Kidney (tissue), 14 donors: Measurements from ENCODE around the gene ZFYVE26. TPM values are rescaled to one million over a fixed set of nuclear protein-coding genes. Genes with fewer than 3 reads are reported as not detected.

Source experiments
- DNase-seq, 5 donors: peaks; one replicate each; pipeline ENCODE4 v3.0.0-alpha.2; 2013 to 2020
- FAIRE-seq: peaks from 2 replicates; lab custom pipeline; 2012; peaks lifted over from hg19 to GRCh38; lab: Jason Lieb, UNC
- H3K27ac ChIP-seq, 2 donors: one replicate each; pipeline ENCODE4 v1.7.0; 2013; ENCODE audit warnings: low read depth in 2 of 2, low read length in 2 of 2, inconsistent platforms in 1 of 2
- H3K27me3 ChIP-seq: one replicate; pipeline ENCODE4 v1.7.1; 2013; ENCODE audit warnings: low read length, inconsistent platforms; ENCODE audit not compliant: control insufficient read depth, insufficient read depth
- H3K36me3 ChIP-seq, 3 donors: one replicate each; pipeline versions ENCODE4 v1.7.0 to v1.7.1; 2013; ENCODE audit warnings: low read length in 3 of 3, control low read depth in 1 of 3, inconsistent platforms in 1 of 3; ENCODE audit not compliant: insufficient read depth in 3 of 3, control insufficient read depth in 2 of 3
- H3K4me1 ChIP-seq, 3 donors: one replicate each; pipeline versions ENCODE4 v1.7.0 to v1.7.1; 2013; ENCODE audit warnings: low read length in 3 of 3, inconsistent platforms in 1 of 3, low read depth in 1 of 3; ENCODE audit not compliant: control insufficient read depth in 2 of 3, insufficient read depth in 2 of 3
- H3K4me3 ChIP-seq, 3 donors: one replicate each; pipeline versions ENCODE4 v1.7.0 to v1.8.1; 2013; ENCODE audit warnings: low read length in 3 of 3, control low read depth in 1 of 3, inconsistent platforms in 1 of 3
- H3K9ac ChIP-seq, 3 donors: one replicate each; pipeline versions ENCODE4 v1.7.0 to v1.7.1; 2013; ENCODE audit warnings: low read length in 3 of 3, control low read depth in 1 of 3, inconsistent platforms in 1 of 3
- H3K9me3 ChIP-seq, 3 donors: one replicate each; pipeline versions ENCODE4 v1.7.0 to v1.7.1; 2013; ENCODE audit warnings: low read length in 3 of 3, control low read depth in 1 of 3, inconsistent platforms in 1 of 3; ENCODE audit not compliant: control insufficient read depth in 2 of 3, insufficient read depth in 1 of 3
- intact Hi-C: fragments of 100-400 bp; cut with DNase I; formaldehyde crosslinking; loops from one replicate; pipeline ENCODE4 v1.11.1; 2022
- polyA plus RNA-seq: library from polyadenylated mRNA; stranded (reverse); fragments of 350-450 nt; fragmentation: Illumina TruSeq; extraction: RNeasy Lipid Tissue Mini Kit (QIAGEN cat#74804); gene quantifications from one replicate; pipeline ENCODE4 v1.2.3, GENCODE V29; 2014; ENCODE audit warnings: low read depth, low replicate concordance; ENCODE audit not compliant: insufficient read depth
- total RNA-seq: library from RNA; stranded (reverse); fragmentation: NEBNext Ultra II Directional; extraction: Animal tissue kit (Norgen Biotek cat#: 25700); gene quantifications from one replicate; pipeline ENCODE4 v1.2.1, GENCODE V29; 2021
- TF ChIP-seq, protein P1 (sequence below): IDR thresholded peaks from 3 replicates; pipeline ENCODE4 v1.5.1; 2012; ENCODE audit warnings: mild to moderate bottlenecking, moderate library complexity, borderline replicate concordance; ENCODE audit not compliant: insufficient read depth; ENCODE audit errors: extremely low read depth
- donor health status: control.
- donor health status: control.
- donor health status: control.
- donor health status: control.
- donor health status: control.
- donor health status: DM: yes; HTN: yes; CAD: no.
- donor health status: Normal renal cell carcinoma (clear cell type).

ZFYVE26 gene
- total and polyA plus RNA-seq, 2 donors from 2014 or later = 4.2 to 25.3 TPM

DNA sequence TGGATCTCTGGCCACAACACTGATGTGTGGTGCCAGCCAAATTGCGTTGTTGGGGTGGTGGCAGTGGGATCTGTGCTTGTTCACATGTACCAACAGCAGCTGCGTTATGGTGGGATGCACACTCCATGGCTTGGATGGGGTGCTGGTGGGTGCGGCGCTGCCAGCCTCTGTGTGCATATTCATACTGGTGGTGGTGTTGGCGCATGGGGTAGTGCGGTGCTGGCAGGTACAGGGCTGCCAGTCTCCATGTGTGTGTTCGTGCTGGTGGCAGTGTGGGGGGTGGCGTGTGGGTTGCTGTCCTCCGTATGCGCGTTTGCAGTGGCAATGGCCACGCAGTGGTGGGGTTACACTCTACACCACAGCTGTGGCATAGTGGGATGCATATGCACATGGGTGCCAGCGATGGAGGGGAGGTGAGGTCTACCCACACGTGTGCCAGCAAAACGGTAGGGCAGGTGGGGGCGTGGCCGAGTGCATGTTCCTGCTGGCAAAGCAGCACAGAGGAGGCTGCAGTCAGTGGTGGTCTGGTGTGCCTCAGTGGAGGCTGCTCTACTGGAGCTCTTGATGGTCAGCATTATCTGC, 29.7 kb upstream of the ZFYVE26 start:
- intact Hi-C loops = no loop called here
- H3K27me3 ChIP-seq = no peaks in the 10 kb centered on the region
- H3K4me1 ChIP-seq = no peaks in the 10 kb centered on the region
- H3K4me3 ChIP-seq = no peak overlapping the region
- no peak overlapping the region for H3K27ac ChIP-seq
- DNase-seq (no peak), FAIRE-seq (no peak)
- no peak overlapping the region for H3K9ac ChIP-seq
- H3K36me3 ChIP-seq = no peaks in the 10 kb centered on the region
- H3K9me3 ChIP-seq = no peaks in the 10 kb centered on the region
- TF ChIP-seq, protein P1, sequence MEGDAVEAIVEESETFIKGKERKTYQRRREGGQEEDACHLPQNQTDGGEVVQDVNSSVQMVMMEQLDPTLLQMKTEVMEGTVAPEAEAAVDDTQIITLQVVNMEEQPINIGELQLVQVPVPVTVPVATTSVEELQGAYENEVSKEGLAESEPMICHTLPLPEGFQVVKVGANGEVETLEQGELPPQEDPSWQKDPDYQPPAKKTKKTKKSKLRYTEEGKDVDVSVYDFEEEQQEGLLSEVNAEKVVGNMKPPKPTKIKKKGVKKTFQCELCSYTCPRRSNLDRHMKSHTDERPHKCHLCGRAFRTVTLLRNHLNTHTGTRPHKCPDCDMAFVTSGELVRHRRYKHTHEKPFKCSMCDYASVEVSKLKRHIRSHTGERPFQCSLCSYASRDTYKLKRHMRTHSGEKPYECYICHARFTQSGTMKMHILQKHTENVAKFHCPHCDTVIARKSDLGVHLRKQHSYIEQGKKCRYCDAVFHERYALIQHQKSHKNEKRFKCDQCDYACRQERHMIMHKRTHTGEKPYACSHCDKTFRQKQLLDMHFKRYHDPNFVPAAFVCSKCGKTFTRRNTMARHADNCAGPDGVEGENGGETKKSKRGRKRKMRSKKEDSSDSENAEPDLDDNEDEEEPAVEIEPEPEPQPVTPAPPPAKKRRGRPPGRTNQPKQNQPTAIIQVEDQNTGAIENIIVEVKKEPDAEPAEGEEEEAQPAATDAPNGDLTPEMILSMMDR = no peak

DNA sequence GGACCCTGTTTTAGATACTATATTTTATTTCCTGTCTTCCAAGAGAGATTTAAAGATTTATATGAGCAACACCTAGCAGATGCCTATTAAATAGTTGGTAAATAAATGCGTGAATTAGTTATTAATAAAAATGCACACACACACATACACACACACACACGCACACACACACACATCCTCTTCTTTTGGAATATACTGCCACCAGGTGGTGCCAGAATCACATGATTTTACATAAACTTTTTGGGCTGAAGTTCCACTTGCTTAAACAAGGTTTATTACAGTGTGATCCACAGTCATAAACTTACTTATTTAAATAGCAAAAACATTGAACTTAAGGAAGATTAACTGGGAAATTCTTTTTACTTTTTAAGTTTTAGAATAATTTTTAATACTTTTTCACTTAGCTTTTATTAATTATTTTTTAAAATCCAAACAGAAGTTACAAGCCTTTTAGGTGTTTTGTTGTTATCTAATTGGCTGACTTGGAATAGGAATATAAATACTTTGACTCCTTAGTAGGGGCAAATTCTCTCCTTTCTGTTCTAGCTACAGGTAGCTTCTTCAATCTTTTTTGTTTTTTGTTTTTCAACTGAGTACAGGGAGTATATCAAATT, 20.7 kb upstream of the ZFYVE26 start:
- H3K36me3 ChIP-seq = no peaks in the 10 kb centered on the region
- FAIRE-seq = peak; percentile 97
- H3K27me3 ChIP-seq = no peaks in the 10 kb centered on the region
- no peaks in the 10 kb centered on the region for H3K9me3 ChIP-seq
- intact Hi-C loops = no loop called here
- no peak overlapping the region for H3K27ac ChIP-seq
- no peak overlapping the region for H3K9ac ChIP-seq
- DNase-seq = peak in 4 of 5 donors; percentile 55 to 91 (median 71)
- no peak overlapping the region for H3K4me3 ChIP-seq
- H3K4me1 ChIP-seq = no peaks in the 10 kb centered on the region
- TF ChIP-seq, protein P1 = peak; percentile 66

DNA sequence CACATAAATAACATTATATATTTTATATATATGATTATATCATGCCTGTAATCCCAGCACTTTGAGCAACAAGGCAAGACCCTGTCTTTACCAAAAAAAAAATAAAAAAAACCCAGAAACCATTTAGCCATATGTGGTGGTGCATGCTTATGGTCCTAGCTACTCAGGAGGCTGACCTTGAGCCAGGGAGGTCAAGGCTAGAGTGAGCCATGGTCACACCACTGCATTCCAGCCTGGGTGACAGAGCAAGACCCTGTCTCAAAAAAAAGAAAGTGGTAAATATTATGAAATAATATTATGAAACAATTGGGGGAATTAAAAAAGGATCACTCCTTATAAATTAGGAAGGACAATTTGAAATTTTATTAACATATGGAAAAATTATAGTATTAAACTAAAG, 19.2 kb upstream of the ZFYVE26 start:
- no peak overlapping the region for H3K9ac ChIP-seq
- intact Hi-C loops = no loop called here
- no peak overlapping the region for H3K4me3 ChIP-seq
- no peaks in the 10 kb centered on the region for H3K4me1 ChIP-seq
- DNase-seq (no peak), FAIRE-seq (no peak)
- no peaks in the 10 kb centered on the region for H3K36me3 ChIP-seq
- H3K9me3 ChIP-seq = no peaks in the 10 kb centered on the region
- H3K27ac ChIP-seq = no peak overlapping the region
- no peaks in the 10 kb centered on the region for H3K27me3 ChIP-seq
- TF ChIP-seq, protein P1 = no peak
